Pulmonary artery endothelial cell (primary cell): Measurements from ENCODE around the gene PACRG. TPM values are rescaled to one million over a fixed set of nuclear protein-coding genes. Genes with fewer than 3 reads are reported as not detected.

Experiments used
- DNase-seq: peaks from one replicate; pipeline ENCODE4 v3.0.0-alpha.2; 2011; ENCODE audit warnings: low read depth, low spot score
- total RNA-seq: library from RNA; depleted of rRNA; stranded (reverse); fragments of >200 nt; gene quantifications from 2 replicates; pipeline ENCODE4 v1.2.3, GENCODE V29; 2014

PACRG gene
- total RNA-seq, 1 donor from 2014 or later = not detected

DNA sequence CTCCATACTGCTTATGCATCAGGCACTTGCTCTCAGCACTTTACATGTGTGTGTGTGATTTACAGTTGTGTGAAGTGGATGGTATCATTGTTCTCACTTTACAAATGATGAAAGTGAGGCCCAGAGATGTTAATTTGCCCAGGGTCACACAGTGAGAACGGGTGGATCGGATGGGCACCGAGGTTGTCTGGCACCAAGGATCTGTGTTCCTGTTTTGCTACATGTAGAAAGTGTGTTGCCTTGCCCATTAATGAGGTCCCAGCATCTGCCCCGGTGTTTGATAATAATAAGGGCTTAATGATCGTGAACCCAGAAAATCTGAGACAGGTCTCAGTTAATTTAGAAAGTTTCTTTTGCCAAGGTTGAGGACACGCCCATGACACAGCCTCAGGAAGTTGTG, 470.6 kb downstream of the PACRG start:
- DNase-seq = no peak

DNA sequence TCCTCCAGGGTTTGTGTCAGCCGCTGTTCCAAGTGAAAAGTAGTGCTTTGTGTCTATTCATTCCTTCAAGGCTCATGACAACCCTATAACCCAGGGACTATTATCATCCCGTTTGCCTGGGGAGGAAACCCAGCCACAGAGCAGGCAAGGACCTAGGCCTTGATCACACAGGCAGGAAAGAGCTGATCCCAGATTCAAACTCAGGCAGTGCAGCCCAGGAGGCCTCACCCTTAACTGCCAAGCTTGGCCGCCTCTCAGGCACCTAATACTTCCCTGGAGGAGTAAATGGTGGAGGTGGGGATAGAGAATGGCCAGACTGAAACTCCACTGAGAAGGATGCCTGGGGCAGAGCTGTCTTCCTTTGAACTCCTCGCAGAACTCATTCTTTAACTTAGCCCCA, 471.6 kb downstream of the PACRG start:
- no peak for DNase-seq

DNA sequence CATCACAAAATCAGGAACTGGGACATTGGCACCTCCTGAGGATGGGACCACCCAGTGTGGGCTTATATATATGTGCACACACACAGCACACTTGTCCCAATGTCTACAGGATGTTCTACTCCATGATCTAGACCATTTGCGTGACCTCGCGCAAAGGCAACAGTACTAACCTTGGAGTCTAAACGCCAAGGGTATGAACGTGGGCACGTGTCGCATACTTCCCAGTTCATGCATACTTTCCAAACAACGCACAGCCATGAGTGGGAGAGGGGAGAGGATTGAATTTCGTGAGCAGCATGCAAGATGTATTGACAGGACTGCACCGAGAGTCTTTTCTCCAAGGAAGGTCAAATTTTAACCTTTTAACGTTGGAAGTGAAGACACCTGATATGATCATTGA, 472.5 kb downstream of the PACRG start:
- no peak for DNase-seq

DNA sequence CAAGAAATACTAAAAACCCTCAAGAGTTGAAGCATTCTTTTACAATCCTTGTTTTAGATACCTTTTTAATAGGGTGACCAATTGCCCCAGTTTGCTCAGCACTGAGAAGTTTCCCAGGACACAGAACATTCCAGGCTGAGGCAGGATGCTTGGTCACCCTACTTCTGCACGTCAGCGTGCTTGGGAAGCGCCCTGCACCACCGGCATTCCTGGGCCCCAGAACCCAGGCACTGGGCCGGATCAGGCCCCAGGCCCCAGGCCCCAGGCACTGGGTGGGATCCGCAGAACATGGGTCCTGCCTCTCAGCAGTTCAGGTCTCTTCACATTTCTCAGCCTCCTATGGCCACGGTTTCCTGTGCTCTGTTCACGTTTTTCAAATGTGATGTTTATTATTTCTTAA, 472.9 kb downstream of the PACRG start:
- DNase-seq = no peak

DNA sequence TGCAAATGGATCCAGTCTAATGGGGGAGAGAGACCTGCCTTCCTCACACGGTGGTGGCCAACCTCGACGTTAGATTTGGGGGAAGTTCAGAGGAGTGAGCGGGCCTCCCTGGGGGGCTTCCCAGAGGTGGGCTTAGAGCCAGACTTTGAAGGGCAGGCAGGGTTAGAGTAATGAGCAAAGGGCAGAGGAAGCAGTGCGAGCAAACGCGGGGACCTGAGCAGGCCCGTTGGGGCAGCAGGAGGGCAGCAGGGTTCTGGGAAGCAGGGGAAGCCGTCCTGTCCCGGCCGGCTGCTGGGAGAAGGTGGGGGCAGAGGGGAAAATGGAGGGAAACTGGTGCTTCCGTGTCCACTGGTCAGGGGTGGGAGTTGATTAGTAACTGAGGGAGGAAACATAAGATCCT, 474.1 kb downstream of the PACRG start:
- DNase-seq = no peak

DNA sequence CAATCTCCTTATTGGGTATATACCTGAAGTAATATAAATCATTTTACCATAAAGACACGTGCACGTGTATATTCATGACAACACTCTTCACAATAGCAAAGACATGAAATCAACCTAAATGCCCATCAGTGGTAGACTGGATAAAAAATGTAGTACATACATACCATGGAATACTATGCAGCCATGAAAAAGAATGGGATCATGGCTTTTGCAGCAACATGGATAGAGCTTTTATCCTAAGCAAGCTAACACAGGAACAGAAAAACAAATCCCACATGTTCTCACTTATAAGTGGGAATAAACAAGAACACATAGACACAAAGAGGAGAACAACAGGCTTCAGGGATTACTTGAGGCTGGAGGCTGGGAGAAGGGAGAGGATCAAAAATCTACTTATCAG, 478.4 kb downstream of the PACRG start:
- no peak for DNase-seq

DNA sequence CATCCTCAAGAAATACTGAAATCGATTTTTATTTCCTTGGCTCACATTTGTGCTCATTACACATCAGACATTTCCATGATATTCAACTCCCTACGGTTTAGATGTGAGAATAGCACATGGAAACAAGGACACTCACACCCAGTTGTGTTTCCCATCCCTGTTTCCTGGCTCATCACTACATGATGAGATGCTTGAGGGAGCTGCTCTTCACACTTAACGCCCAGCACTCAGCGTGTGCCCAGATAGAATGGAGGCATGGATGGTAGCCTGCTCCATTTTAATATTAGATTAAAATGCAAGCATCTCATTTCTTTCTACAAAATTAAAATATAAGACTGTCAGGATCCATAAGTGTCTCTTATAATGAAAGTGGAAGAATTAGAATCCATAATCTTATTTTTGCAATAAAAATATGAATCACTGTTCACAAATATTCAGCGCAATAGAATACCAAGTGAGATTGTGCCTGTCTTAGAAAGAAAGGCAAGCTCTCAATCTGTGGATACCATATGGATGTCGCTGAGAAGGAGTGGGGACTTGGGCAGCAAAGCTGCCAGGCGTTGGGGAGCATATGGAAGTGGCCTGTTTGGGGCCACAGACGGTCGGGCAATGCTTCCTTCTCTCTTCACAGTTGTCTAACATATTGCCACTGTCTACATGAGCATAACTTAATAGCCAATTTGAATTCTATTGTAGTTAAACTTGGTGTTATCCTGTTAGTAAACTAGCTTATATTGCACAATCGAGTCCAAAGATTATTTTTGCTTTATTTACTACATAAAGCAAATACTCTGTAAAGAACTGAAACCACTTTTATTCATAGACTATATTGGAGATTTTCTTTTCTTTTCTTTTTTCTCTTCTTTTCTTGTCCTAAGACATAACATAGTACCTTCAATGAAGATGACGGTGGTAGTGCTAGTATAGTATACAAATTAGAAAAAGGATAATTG, 479.9 kb downstream of the PACRG start:
- no peak for DNase-seq

DNA sequence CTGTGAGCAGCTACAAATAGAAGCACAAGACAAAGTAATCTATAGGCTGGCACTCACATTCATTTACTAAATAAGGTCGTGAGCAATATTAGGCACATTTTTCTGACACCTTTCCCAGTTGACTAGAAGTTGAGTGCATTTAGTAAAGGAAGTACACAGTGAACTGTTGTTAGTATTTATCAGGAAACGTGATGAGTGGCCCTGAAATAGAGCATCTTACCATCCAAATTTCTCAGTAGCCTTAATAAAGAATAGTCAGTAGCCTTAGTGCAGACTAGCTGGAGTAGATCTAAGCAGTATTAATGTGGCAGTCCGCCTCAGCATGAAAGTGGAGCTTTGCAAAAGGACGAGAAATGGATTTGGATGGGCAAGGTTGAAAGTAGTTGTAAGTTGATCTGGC, 481.2 kb downstream of the PACRG start:
- DNase-seq = no peak

DNA sequence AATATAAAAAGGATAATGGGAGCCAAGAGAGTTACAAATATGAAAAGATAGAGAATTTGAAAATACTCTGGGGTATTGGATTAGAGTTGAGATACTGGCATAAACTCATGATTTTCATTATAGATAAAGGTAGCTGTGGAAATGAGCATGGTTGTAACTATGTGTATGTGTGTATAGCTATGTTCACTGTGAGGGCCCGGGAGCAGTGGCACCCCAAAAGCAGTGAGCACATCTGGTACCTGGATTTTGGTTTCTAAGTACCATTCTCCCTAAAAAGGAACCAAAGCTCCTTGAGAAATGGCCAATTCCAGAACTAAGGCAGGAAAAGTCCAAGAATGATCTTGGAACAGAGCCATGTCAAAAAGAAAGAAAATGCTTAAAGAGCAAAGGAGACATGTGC, 484.3 kb downstream of the PACRG start:
- DNase-seq = no peak

DNA sequence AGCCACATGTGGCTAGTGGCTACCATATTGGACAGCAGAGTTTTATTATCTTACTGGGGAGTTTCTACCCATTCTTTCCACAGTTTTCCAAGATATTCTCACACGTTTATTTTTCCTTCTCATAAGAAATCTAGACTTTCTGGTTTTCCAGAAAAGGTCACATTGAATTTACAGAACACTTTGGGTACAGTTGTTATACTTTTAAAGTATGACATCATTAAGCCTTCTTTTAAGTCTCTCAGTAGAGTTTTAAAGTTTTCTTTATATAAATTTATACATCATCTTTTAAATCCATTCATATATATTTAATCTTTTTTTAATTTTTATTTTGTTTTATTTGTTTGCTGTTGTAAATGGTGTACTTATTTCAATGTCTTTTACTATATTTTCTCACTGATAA, 486.5 kb downstream of the PACRG start:
- DNase-seq = no peak

DNA sequence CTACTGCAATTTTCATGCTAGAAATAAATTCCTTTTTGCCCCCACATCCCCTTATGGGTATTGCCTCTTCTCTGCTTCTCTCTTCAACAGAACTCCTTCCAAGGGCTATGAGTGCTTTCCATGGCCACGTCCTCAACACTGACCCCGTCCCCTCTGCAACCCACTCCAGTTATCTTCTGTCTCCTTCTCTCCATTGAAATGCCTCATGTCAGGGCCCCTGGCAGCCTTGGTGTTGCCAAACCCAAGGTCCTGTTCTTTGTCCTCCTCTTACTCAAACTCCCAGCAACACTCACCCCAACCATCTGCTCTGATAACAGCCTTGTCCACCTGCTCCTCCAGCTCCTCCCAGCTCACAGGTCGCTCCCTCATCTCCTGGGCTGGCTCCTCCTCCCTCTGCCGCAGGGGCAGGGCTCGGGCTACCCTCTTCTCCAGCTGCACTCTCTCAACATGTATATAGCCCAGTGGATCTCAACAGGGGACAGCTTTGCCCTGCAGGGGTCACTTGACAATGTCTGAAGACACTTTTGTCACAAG, 490.7 kb downstream of the PACRG start:
- no peak for DNase-seq

DNA sequence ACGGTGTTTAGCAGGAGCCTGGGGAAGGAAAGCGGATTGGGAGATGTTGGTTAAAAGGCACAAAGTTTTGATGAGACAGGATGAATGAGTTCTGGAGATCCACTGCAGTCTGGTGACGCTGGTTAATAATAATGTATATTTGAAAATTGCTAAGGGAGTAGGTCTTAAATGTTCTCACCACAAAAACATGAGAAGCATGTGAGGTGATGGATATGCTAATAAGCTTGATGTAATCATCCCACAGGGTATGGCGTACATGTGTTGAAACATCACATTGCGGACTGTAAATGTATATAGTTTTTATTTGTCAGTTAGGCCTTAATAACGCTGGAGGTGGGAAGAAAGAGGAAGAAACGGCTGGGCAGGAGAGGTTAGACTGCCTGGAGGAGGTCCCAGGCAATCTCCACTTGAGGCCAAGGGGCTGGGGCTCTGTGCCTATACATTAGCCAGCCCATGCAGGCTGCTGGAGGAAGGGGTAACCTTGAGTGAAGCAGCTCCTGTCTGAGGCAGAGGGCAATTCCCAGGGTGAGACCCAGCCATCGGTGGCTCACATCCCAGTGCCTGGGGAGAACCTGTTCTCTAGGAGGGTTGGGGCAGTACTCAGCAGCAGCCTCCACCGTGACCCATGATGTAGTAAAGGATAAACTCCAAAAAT, 498.5 kb downstream of the PACRG start:
- no peak for DNase-seq

DNA sequence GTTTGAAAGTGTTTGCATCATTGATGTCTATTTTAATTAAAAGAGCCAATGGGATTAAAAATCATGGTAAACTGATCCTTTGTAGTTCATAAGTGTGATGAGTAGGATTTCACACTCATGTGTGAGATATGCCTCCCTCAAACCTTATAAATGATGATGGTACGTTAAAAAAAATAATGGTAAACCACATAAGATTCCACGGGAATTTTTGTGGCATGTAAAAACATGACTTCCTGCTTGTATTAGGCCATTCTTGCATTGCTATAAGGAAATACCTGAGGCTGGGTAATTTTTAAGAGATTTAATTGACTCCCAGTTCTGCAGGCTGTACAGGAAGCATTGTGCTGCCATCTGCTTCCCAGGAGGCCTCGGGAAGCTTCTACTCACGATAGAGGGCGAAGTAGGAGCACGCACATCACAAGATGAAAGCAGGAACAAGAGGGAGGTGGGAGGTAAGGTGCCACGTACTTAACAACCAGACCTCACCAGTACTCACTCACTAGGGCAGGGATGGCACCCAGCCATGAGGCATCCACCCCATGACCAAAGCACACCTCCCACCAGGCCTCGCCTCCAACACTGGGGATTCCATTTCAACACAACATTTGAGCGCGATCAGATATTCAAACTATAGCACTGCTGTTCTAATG, 499.2 kb downstream of the PACRG start:
- DNase-seq = no peak

DNA sequence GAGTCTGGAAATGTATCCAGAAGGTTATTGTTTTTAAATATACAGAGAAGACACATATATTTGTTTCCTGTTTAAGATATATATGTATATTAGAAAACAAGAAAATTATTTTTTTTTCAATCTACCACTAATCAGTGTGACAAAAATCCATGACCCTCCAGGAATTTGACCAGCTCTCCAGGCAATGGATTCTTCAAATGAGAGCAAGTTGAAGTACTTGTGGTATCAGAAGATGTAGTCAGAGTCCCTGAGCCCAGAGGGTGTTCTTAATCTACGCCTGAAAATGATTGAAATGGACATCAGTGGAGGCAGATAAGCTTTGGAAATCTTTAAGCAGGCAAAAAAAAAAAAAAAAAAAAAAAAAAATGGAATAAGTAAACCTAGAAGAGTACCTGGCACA, 500.3 kb downstream of the PACRG start:
- DNase-seq = no peak

DNA sequence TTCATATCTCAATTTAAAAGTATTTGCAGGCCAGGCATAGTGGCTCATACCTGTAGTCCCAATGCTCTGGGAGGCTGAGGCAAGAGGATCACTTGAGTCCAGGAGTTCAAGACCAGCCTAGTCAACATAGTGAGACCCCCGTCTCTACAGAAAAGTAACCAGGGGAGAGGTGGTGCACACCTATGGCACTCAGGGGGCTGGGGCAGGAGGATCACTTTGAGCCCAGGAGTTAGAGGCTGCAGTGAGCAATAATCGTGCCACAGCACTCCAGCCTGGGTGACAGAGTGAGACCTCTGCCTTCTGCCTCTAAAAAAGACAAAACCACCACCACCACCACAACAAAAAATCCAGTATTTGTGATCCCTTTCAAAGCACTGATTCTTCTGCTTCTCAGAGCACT, 501.3 kb downstream of the PACRG start:
- DNase-seq = no peak

DNA sequence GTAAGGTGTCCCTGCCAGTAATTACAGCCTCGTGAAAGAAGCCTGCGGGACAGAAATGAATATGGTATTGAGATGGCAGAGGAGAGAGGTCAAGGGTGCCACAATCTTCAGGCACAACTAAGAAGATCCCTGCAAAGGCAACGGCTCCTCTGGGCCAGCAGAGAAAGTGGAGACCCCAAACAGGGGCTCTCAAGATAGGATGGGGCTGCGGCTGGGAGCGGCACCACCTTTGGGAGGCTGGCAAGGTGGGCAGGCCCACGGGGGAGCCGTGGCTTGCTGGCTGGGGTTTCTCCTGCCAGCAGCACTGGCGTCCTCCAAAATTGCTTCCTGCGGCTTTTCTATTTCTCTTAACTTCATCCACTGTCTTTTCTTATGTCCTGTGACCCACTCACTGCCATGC, 503.1 kb downstream of the PACRG start:
- no peak for DNase-seq

DNA sequence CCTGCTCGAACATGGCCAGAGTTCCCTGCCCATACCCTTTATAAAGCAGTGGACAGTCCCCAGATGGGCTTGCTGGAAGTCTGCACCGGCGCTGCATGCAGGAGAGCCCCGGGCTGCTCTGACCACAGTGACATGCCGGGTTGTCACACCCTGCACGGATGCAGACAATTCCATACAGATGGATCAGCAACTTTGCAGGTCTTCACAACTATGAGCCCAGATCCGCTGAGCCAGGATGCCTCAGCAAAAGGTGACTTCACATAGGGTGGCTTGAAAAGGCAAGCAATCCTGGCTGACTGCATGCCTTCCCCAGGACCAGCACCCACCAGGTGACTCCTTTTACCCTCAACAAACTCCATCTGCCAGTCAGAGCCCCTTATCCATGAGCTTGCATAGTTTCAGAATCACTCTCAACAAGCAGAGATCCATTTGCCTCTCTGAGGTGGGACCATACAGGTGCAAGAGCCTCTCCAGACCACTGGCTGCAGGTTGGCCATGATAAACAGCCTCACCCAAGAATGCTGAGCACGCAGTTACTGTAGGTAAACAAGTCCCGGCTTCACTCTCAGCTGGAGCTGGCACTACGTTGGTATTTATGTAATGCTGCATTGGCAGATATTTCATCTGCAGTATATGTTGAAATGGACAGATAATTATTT, 503.7 kb downstream of the PACRG start:
- DNase-seq = no peak

DNA sequence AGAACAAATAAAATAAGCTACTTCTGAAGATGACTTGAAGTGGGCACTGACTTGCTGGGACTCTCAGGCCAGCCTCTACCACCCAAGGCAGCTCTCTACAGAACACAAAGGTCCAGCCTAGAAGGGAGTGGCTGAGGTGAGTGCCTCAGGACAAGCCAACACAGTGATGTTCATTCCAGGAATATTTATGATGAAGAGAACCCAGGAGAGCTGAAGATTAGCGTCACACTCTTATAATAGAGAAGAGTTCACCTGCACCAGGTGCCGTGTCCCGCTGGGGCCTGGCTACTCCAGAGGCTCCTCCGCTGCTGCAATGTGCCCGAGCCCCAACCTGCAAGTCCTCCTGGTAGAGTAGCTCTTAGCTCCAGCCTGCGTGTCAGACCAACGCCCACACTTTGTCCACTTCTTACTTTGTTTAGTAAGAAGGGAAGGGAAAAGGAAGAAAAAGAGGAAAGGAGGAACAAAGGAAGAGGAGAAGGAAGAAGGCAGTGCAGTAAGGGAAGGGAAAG, 504.3 kb downstream of the PACRG start:
- no peak for DNase-seq

DNA sequence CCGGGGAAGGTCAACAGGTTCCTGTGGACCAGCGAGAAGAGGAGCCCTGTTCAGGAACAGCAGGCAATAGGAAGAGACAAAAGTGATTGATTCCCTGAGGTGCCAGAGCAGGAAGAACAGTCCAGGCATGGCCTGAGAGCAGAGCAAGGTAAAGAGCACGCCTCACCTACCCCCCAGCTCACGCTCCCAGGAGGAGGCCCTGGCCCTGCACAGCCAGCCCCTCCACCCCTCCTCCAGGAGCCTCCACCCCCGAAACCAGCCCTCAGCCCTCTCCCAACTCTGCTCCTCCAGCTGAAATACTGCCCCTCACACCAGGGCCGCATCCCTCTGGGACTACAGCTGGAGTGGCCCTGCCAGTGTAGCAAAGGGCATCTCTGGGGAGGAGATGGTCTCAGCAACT, 504.9 kb downstream of the PACRG start:
- no peak for DNase-seq

DNA sequence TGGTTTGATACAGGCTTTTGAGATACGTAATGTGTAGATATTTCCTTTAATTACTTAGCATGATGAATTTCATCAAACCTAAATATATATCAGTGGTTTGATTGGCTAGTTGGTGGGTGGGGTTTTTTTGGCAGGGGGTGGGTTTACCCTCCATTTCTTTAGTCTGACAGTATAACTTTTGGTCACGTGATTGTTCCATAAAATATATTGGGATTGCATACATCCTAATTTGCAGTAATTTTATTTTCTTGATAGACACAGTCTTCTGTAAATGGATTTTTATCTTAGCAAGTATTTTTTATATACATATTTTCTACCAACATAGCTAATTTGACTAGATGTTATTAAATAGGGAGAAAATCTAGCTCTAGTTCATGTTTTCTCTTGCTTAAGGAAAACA, 509.3 kb downstream of the PACRG start:
- DNase-seq = no peak

DNA sequence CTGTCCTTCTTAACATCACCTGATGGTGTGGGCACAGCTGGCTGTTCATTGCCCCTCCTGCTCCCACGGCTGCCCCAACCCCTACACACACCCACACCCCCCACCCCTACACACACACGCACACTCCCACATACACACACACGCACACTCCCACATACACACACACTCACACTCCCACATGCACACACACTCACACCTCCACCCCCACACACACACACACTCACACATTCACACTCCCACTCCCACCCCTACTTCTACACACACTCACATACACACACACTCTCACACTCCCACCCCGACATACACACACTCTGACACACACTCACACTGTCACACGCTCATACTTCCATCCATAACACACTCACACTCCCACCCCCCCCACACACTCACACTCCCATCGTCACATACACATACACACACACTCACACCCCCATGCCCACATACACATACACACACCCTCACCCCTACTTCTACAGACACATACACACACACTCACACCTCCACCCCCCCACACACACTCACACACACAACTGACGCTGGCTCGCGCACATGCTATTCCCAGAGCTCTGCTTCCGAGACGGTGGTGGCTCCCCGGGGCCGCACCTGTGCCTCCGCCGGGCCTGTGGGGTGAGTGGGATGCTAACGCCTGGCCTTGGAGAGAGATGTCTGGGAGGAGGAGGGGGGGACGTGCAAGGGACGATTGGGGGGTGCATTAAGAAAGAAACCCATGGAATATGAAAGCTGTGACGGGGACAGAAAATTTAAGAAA, 512.0 kb downstream of the PACRG start:
- no peak for DNase-seq
